Erythroblast (primary cell): ENCODE data around the gene FBXO5.

Experiments
- DNase-seq, 2 experiments: peaks; one replicate each; lab custom pipeline; 2025; lab: John Stamatoyannopoulos, UW
- GATA1 ChIP-seq: IDR thresholded peaks from 2 replicates; pipeline ENCODE4 v1.6.1; 2011; ENCODE audit warnings: low read depth, mild to moderate bottlenecking, control low read depth, low read length, moderate library complexity
- POLR2A ChIP-seq: IDR thresholded peaks from 2 replicates; pipeline ENCODE4 v1.6.1; 2011; ENCODE audit warnings: mild to moderate bottlenecking, low read length

The FBXO5 gene

DNA sequence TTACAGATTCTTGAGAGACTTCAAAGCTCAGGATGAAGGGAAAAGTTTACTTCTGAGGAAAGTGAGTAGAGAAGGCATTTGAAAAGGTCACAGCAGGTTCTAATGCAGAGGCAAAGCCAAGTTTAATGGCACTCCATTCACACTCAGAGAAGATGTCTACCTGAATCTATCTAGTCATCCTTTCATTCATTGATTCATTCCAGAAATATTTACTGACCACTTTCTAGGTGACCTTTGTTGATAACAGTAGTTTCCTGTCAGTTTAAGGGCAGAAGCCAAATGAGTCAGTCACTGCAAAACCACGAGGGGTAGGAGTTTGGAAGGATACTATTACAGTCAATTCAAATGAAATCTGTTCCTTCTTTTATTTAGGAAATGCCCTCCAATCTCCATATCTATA is 30.8 kb downstream of the FBXO5 start:
- TF ChIP-seq POLR2A = no peak
- no peak for TF ChIP-seq GATA1
- DNase-seq = no peak

DNA sequence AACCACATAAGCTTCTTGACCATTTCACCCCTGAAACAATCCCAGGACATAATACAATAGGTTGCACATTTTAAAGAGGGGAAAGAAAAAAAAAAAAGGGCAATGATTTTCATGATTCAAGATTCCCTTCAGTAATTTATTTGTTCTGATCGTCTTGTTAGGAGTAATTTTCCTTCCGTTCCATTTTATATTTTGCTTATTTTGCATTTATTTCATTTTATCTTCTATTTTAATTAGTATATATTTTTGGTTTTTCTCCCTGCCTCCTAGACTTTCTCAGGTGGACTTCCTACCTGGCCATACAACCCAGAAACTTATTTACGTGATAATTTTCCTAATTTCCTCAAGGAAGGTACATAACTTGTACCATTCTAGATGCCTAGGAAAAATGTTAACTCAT is 32.6 kb downstream of the FBXO5 start:
- TF ChIP-seq POLR2A = no peak

DNA sequence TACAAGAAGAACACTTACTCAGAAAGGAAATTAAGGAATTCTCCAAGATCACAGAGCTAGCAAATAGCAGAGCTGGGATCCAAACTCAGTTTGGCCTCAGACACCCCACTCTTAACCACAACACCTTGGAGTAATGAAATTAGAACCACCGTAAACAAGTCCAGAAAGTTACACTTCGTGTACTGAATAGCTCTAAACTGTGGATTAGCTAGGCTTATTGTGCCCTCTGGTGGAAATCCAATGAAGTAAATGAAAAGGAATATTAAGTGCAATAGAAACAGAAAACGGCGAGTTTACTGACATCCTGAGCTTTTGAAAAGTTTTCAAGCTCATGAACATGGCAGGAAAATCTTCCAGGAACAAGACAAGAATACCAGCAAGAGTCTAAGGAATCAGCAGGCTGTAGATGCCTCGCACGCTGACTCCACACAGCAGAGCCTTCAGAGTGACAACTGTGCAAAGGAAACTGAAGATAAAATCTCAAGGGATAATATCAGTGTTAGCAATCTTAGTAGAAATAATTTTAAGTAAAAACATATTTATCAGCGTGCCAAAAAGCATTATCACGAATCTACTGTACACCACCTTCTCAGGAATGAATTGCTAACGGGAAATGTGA is 34.6 kb downstream of the FBXO5 start:
- TF ChIP-seq GATA1 (no peak), POLR2A (no peak)
- peak; percentile 32 to 56 for DNase-seq

More for the DNA sequence above, 32.6 kb downstream of the FBXO5 start:
- DNase-seq = no peak

DNA sequence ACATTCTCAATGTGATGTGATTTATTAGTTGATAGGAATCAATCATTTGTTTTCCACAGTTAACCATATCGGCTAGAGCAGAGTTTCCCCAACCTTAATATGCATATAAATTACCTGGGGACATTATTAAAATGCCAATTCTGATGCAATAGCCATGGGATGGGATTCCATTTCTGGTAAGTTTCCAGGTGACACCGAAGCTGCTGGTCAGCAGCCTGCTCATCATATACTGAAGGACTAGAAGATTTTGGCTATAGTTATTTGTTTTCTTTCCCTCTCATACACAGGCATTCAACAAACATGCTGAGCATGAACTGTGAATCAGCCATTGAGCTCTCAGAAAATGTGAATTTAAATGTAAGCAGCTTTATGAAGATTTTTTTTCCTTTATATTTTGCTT is 35.8 kb downstream of the FBXO5 start:
- no peak for TF ChIP-seq POLR2A
- no peak for TF ChIP-seq GATA1
- DNase-seq = no peak

DNA sequence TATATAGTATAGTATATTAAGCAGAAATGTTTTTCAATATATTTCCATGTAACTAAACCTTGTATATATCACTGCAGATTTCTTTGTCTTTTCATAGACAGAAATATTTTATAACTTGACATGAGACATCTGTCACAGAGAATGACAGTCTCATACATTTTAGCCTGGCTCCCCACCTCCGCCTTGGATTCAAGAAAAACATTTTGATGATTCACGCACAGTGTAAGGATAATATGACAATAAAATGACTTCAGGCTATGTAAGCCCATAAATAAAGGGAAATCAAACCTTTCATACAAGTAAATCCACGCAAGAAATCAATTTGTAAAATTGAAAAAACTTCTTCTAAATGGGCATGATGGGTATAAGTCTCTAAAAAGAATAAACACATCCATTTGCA is 36.4 kb downstream of the FBXO5 start:
- TF ChIP-seq GATA1 (no peak), POLR2A (no peak)
- no peak for DNase-seq

DNA sequence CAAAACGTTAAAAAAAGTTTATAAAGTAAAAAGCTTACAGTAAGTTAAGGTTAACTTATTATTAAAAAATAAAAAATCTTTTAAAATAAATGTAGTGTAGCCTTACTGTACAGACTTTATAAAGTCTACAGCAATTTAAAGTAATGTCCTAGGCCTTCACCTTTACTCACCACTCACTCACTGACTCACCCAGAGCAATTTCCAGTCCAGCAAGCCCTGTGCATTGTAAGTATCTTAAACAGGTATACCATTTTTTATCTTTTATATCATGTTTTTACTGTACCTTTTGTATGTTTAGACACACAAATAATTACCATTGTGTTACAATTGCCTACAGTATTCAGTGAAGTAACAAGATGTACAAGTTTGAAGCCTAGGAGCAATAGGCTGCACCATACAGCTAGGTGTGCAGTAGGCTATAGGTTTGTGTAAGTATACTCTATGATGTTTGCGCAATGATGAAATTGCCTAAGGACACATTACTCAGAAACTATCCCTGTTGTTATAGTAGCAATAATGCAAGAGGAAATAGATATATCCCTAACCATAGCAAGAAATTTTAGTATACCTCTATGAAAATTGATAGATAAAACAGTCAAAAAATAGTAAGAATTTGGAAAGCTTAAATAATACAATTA is 39.5 kb downstream of the FBXO5 start:
- no peak for DNase-seq
- TF ChIP-seq POLR2A (no peak), GATA1 (no peak)

DNA sequence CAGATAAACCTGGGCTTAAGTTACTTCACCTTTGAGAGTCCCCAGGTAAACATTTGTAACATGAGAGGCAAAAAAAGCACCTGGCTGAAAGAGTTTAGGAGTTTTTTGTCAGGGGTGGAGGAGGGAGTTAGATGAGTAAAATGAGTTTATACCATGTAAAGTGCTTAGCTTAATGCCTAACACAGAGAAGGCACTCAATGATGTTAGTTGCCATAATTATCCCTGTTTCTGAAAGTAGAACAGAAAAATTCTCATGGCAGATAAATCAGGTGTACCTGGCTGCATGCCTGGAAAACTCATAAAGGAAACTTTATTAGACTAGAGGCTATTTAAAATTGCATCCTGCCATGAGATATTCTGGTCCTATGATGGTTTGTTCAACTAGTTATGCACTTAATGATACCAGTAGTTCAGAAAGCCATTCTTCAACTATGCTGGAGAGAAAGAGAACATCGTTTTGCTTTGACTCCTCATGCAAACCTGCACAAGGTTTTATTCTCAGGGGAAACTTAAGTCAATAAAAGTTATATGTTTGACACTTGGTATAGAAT is 40.4 kb downstream of the FBXO5 start:
- TF ChIP-seq GATA1 (no peak), POLR2A (no peak)

DNA sequence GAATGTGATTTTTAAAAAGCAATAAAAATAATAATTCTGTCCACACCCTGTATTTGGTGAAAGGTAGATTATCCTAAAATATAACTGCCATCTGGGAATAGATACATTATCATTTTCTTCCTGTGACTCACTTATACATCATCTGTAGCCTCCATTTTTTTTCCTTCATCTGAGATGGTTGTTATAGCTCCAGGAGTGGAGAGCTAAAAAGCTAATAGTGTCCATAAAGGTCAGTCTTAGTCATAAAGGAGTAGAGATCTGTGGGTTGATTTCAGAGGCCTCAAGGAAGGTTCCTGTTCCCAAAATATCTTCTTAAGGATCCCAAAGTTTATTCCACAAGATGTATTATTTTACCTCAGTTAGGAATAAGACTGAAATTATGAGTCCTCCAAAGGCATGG is 41.1 kb downstream of the FBXO5 start:
- TF ChIP-seq POLR2A = no peak
- no peak for DNase-seq

More for the DNA sequence above, 40.4 kb downstream of the FBXO5 start:
- no peak for DNase-seq

DNA sequence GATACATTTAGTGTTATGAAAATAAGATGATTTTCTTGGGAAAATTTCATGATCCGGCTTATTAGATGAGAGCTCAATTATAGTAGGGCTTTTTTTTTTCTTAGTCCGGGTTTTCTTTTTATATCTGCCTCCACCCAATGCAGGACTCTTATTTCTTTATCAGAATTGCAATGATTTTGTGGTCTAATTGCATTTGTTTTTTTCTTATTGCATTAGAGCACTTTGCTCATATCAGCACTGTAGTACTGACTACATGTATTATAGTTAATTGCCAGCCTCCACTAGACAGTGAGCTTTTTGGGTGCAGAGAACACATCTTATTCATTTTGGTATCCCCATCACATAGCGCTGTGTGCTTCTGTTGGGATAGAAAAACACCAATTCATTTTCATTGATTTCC is 50.0 kb downstream of the FBXO5 start:
- TF ChIP-seq POLR2A = no peak
- TF ChIP-seq GATA1 = no peak
- DNase-seq = no peak

DNA sequence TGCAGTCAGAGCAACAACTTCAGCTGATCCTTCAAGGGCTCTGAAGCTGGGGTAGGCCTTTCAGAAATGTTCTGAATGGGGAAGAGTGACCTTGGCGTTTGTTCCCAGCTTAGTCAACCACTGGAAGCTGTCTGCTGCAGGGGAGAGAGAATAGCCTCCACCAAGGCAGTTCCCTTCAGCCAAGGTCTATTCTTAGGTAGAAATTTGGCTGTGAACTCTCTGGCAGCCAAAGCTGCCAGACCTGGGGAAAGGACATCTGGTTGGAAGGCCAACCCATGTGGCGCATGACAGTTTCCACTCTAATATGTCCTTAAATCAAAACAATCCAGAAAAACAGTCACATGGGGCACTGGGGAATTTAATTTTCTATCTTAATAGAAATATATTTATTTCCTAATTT is 60.1 kb downstream of the FBXO5 start:
- TF ChIP-seq GATA1 (no peak), POLR2A (no peak)

More for the DNA sequence above, 60.1 kb downstream of the FBXO5 start:
- no peak for DNase-seq
